ENCODE results near the gene GADD45G.
A peak's percentile ranks its signal among the peaks of the same experiment; 100 is the strongest.

GADD45G gene

DNA sequence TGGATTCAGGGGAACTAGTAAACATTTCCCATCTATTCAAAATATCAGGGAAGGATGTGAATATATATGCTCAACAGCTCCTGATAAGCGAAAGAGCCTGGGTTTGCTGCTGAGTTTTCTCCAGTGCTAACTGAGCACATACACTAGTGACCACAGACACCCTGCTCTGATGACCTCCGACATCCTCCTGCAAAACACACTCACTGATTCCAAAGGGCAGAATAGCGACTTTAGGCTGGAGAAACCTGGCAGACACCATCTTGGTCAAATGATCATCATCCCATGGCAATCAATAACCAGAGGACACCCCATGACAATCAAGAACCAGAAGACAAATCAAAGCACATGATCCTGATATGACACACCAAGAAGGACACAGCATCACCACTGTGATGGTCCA is 9.2 kb upstream of the GADD45G start:
- no peak for ATAC-seq (ENCODE audit: low read depth)

GRCh38 chr9:89596937-89597555 is 7.8 kb upstream of the GADD45G start:
- Histone ChIP-seq H3K4me1 (ENCODE audit: insufficient read depth, poor library complexity, severe bottlenecking) (no peaks in the 10 kb centered on the region), H3K27me3 (ENCODE audit: insufficient read depth, poor library complexity, severe bottlenecking) (peaks cover 24% of the 10 kb centered on the region), H3K4me3 (ENCODE audit: severe bottlenecking) (no peak overlapping the region), H3K27ac (ENCODE audit: poor library complexity, severe bottlenecking) (no peak overlapping the region), H3K36me3 (ENCODE audit: low read depth) (no peaks in the 10 kb centered on the region), H3K9me3 (ENCODE audit: severe bottlenecking) (no peaks in the 10 kb centered on the region)
- no peak for TF ChIP-seq CTCF (IDR thresholded peaks at IDR 0.05; ENCODE audit: poor library complexity, severe bottlenecking)
- no peak for ATAC-seq (ENCODE audit: low read depth)
- no peak for DNase-seq (ENCODE audit: low spot score)

More for the DNA sequence above, 9.2 kb upstream of the GADD45G start:
- DNase-seq (ENCODE audit: low spot score): no peak
- Histone ChIP-seq H3K4me1 (ENCODE audit: insufficient read depth, poor library complexity, severe bottlenecking) (no peaks in the 10 kb centered on the region), H3K27ac (ENCODE audit: poor library complexity, severe bottlenecking) (no peak overlapping the region), H3K9me3 (ENCODE audit: severe bottlenecking) (no peaks in the 10 kb centered on the region), H3K36me3 (ENCODE audit: low read depth) (no peaks in the 10 kb centered on the region), H3K4me3 (ENCODE audit: severe bottlenecking) (no peak overlapping the region), H3K27me3 (ENCODE audit: insufficient read depth, poor library complexity, severe bottlenecking) (peaks cover 23% of the 10 kb centered on the region)
- no peak for TF ChIP-seq CTCF (IDR thresholded peaks at IDR 0.05; ENCODE audit: poor library complexity, severe bottlenecking)

GRCh38 chr9:89597711-89598362 is 7.0 kb upstream of the GADD45G start:
- no peaks in the 10 kb centered on the region for H3K4me1 ChIP-seq (ENCODE audit: insufficient read depth, poor library complexity, severe bottlenecking)
- H3K27ac ChIP-seq (ENCODE audit: poor library complexity, severe bottlenecking): no peak overlapping the region
- no peaks in the 10 kb centered on the region for H3K9me3 ChIP-seq (ENCODE audit: severe bottlenecking)
- ATAC-seq (ENCODE audit: low read depth) (0 out of 3 replicates have a peak, but pooled peaks have one; percentile 46), DNase-seq (ENCODE audit: low spot score) (no peak)
- peak; percentile 88 for TF ChIP-seq CTCF (IDR thresholded peaks at IDR 0.05; ENCODE audit: poor library complexity, severe bottlenecking)
- H3K36me3 ChIP-seq (ENCODE audit: low read depth): no peaks in the 10 kb centered on the region
- H3K27me3 ChIP-seq (ENCODE audit: insufficient read depth, poor library complexity, severe bottlenecking): peaks cover 25% of the 10 kb centered on the region
- no peak overlapping the region for H3K4me3 ChIP-seq (ENCODE audit: severe bottlenecking)

- no peak for DNase-seq (ENCODE audit: low spot score)
- Histone ChIP-seq H3K9me3 (ENCODE audit: severe bottlenecking) (no peaks in the 10 kb centered on the region), H3K4me3 (ENCODE audit: severe bottlenecking) (no peak overlapping the region), H3K27me3 (ENCODE audit: insufficient read depth, poor library complexity, severe bottlenecking) (peaks cover 30% of the 10 kb centered on the region), H3K36me3 (ENCODE audit: low read depth) (no peaks in the 10 kb centered on the region), H3K4me1 (ENCODE audit: insufficient read depth, poor library complexity, severe bottlenecking) (no peaks in the 10 kb centered on the region), H3K27ac (ENCODE audit: poor library complexity, severe bottlenecking) (no peak overlapping the region)
- ATAC-seq (ENCODE audit: low read depth): no peak
- peak; percentile 70 for TF ChIP-seq CTCF (IDR thresholded peaks at IDR 0.05; ENCODE audit: poor library complexity, severe bottlenecking)
These were observed 6.5 kb upstream of the GADD45G start for GRCh38 chr9:89598363-89598713.

GRCh38 chr9:89598926-89599325 is 5.9 kb upstream of the GADD45G start:
- no peak overlapping the region for H3K4me3 ChIP-seq (ENCODE audit: severe bottlenecking)
- no peaks in the 10 kb centered on the region for H3K9me3 ChIP-seq (ENCODE audit: severe bottlenecking)
- peaks cover 36% of the 10 kb centered on the region for H3K27me3 ChIP-seq (ENCODE audit: insufficient read depth, poor library complexity, severe bottlenecking)
- H3K4me1 ChIP-seq (ENCODE audit: insufficient read depth, poor library complexity, severe bottlenecking): no peaks in the 10 kb centered on the region
- no peak for ATAC-seq (ENCODE audit: low read depth)
- no peak overlapping the region for H3K27ac ChIP-seq (ENCODE audit: poor library complexity, severe bottlenecking)
- no peak for DNase-seq (ENCODE audit: low spot score)
- no peaks in the 10 kb centered on the region for H3K36me3 ChIP-seq (ENCODE audit: low read depth)
- TF ChIP-seq CTCF (IDR thresholded peaks at IDR 0.05; ENCODE audit: poor library complexity, severe bottlenecking): no peak
